Testis (tissue), 3 donors: ENCODE measurements around the gene LPP. TPM values are rescaled to one million over a fixed set of nuclear protein-coding genes. Genes with fewer than 3 reads are reported as not detected.

ENCODE experiments used
- DNase-seq: peaks from one replicate; pipeline ENCODE4 v3.0.0-alpha.2; 2019
- H3K27ac ChIP-seq, 2 donors: fragments of 200-600 bp; sonication (generic); one replicate each; pipeline ENCODE4 v1.5.1; 2019
- H3K27me3 ChIP-seq: fragments of 200-600 bp; sonication (generic); one replicate; pipeline ENCODE4 v1.5.1; 2019
- H3K36me3 ChIP-seq: fragments of 200-600 bp; sonication (generic); one replicate; pipeline ENCODE4 v1.5.1; 2017; ENCODE audit warnings: low read depth; ENCODE audit errors: missing control alignments
- H3K4me1 ChIP-seq: fragments of 200-600 bp; sonication (generic); one replicate; pipeline ENCODE4 v1.5.1; 2019
- H3K4me3 ChIP-seq, 2 donors: fragments of 200-600 bp; sonication (generic); one replicate each; pipeline ENCODE4 v1.5.1; 2017 to 2019
- H3K9me3 ChIP-seq: fragments of 200-600 bp; sonication (generic); one replicate; pipeline ENCODE4 v1.5.1; 2017
- CTCF ChIP-seq, 3 experiments: fragments of 450-650 bp in 2 of 3; fragments of 200-600 bp in 1 of 3; sonication (generic) in 1 of 3; IDR thresholded peaks; one replicate each; pipeline ENCODE4 v1.5.1; 2016 to 2019; ENCODE audit warnings: antibody characterized with exemption in 3 of 3, mild to moderate bottlenecking in 2 of 3, moderate library complexity in 1 of 3
- POLR2A ChIP-seq: fragments of 450-650 bp; IDR thresholded peaks from one replicate; pipeline ENCODE4 v1.6.1; 2017; ENCODE audit warnings: antibody characterized with exemption, mild to moderate bottlenecking, moderate library complexity
- WGBS, 2 donors: methylation state at CpG; one replicate each; pipeline ENCODE4 v1.1.5; 2018; 5-methylcytosine and 5-hydroxymethylcytosine counted together
- intact Hi-C: fragments of 100-400 bp; cut with DNase I; formaldehyde crosslinking; loops from one replicate; pipeline ENCODE4 v1.15.1; 2023; ENCODE audit warnings: low total_unique reads
- polyA plus RNA-seq: library from polyadenylated mRNA; stranded (reverse); fragments of 350-450 nt; fragmentation: Illumina TruSeq; extraction: RNeasy Lipid Tissue Mini Kit (QIAGEN cat#74804); gene quantifications from one replicate; pipeline ENCODE4 v1.2.3, GENCODE V29; 2014; ENCODE audit warnings: low read depth, low replicate concordance; ENCODE audit not compliant: insufficient read depth
- total RNA-seq, 2 donors: library from RNA; depleted of rRNA; stranded (reverse); fragments of >200 nt; gene quantifications; one replicate each; pipeline ENCODE4 v1.2.3, GENCODE V29; 2016

The LPP gene
- total and polyA plus RNA-seq, 3 donors from 2014 or later = 89.9 to 135 (median 132) TPM

DNA sequence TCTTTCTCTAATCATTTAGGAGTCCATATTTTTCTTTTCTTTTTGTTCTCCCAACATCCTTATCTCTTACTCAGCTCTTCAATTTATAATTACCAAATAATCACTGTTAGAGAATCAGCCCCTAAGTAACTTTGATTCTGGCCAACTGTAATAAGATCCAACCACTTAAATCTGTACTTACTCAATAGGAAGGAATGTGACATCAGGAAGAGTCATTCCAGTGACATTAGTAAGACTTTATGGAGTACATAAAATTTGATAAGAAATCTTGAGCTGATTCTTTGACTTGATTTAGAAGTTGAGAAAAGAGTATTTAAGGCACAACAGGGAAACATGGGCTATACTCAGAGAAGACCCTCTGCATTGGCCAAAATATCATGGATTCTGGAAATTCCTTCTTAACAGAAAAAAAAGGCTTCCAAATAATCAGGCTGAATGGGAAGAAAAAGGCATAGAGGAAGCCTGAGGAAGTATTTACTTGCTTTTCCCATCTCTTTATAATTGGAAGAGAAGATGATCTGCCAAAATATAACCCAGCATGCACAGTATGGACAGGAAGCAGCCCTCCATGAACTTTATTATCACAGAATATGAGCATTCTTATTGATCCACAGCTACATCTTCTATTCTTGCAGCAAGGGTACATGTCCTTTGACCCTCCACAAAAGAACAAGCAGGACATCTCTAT, 728.1 kb downstream of the LPP start:
- Histone ChIP-seq H3K36me3 (no peaks in the 10 kb centered on the region), H3K27me3 (no peaks in the 10 kb centered on the region), H3K27ac (no peak overlapping the region), H3K4me3 (no peak overlapping the region), H3K4me1 (no peaks in the 10 kb centered on the region), H3K9me3 (no peaks in the 10 kb centered on the region)
- no peak for TF ChIP-seq POLR2A
- no peak for TF ChIP-seq CTCF (IDR thresholded peaks at IDR 0.05)
- no peak for DNase-seq
- intact Hi-C loops = no loop called here

DNA sequence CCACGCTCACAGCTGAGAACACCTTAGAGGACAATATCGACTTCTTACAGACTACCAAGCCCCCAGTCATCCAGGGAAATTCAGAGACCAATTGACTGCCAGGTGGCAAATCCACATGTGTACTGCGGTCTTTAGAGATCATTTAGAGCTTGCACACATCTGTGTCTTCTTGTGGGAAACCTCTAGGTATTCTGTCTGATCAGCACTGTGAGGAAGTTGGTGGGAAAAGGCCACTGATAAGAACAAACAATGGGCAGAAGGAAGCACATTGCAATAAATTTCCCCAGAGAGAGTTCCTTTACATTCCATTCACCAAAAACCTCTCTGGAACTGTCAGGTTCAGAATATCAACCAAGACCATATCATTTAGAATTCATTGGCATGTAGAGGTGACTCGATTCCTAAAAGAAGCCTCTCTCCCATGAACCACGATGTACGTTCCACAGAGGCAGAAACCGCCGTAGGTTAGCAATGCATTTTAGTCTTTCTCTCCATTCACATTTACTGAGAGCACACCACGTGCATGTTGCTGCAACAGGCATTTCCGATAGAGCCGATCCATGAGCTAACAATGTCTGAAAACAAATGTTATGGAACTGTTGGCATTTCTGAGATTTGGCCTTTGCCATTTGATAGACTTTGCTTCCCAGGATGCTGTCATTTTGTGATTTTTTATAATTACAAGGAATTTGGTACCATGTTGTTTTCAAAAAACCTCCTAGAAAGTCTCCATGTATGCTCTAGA, 730.5 kb downstream of the LPP start:
- TF ChIP-seq POLR2A (no peak), CTCF (IDR thresholded peaks at IDR 0.05) (no peak)
- Histone ChIP-seq H3K27ac (no peak overlapping the region), H3K36me3 (no peaks in the 10 kb centered on the region), H3K4me1 (no peaks in the 10 kb centered on the region), H3K9me3 (no peaks in the 10 kb centered on the region), H3K4me3 (no peak overlapping the region), H3K27me3 (no peaks in the 10 kb centered on the region)
- WGBS, 2 donors = 89 to 94% methylated on average over 11 of the region's 11 CpGs
- no peak for DNase-seq
- intact Hi-C loops = no loop called here

DNA sequence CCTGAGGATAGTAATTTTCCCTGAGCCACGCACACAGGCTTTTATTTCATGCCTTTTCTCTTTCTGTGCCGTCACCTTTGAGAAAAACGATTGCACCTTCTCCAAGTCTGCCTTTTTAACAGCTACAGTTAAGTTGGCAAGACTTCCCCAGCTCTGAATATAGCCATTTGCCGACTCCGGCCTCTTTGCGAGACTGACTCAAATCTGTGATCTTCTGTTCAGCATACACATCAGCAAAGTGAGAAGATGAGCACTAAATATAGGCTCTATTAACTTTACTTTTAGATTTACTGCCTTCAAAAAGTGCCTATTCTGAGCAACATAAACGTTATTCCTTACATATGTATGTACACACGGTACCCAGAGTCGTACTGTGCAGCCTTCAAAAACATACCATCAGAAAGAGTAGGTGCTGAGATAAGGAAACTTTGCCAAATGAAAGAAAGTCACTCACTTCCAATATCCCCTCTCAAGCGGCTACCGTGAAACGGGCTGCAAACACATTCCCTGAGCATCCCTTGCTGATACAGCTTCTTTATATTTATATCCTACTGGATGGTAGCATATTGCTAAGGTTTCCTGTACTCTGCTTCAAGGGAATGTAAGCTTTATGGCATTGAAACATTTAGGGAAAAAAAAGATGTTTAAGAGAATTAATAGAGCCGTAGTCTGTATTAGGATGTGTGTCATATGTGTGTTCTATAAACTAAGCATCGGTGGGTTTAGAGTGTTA, 734.5 kb downstream of the LPP start:
- 89 to 90% methylated on average over 14 of the region's 14 CpGs for WGBS, 2 donors
- intact Hi-C loops = no loop called here
- Histone ChIP-seq H3K9me3 (no peaks in the 10 kb centered on the region), H3K4me3 (no peak overlapping the region), H3K27me3 (no peaks in the 10 kb centered on the region), H3K4me1 (no peaks in the 10 kb centered on the region), H3K27ac (no peak overlapping the region), H3K36me3 (no peaks in the 10 kb centered on the region)
- DNase-seq = no peak
- TF ChIP-seq POLR2A (no peak), CTCF (IDR thresholded peaks at IDR 0.05) (no peak)

DNA sequence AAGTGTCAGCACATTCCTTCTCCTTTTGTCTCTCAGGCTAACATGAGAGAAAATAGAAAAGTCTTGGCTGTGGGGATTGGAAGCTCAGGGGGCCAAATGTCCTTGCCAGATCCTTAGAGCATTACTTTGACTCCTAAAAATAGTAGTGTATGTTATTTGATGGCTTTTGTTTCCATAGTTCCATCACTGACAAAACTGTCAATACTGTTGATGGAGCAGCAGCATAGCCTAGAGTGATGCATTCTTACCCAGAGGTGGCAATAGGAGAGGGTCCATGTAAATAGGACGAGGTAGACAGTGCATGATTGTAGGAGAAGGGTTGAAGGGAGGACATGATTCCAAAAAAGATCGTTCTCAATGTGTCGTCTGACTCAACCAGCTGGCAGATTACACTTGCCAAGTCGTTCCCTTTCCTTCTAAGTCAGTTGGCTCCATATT, 735.1 kb downstream of the LPP start:
- H3K4me1 ChIP-seq = no peaks in the 10 kb centered on the region
- H3K4me3 ChIP-seq = no peak overlapping the region
- DNase-seq = no peak
- H3K27ac ChIP-seq = no peak overlapping the region
- 82 to 85% methylated on average over 4 of the region's 4 CpGs for WGBS, 2 donors
- H3K27me3 ChIP-seq = no peaks in the 10 kb centered on the region
- intact Hi-C loops = no loop called here
- no peaks in the 10 kb centered on the region for H3K9me3 ChIP-seq
- TF ChIP-seq POLR2A (no peak), CTCF (IDR thresholded peaks at IDR 0.05) (no peak)
- no peaks in the 10 kb centered on the region for H3K36me3 ChIP-seq
